HG02884 (cell line): Measurements from ENCODE around the gene ACSS1.

Source experiments
- ATAC-seq: cut with Tn5 transposase; IDR thresholded peaks from one replicate; pipeline ENCODE4 v1.9.1; 2021; ENCODE audit warnings: mild to moderate bottlenecking, moderate library complexity; ENCODE audit not compliant: unreplicated experiment

Gene ACSS1

GRCh38 chr20:25033265-25033923 lies 24.5 kb downstream of the ACSS1 start:
- no peak for ATAC-seq

GRCh38 chr20:25032478-25033264 lies 25.3 kb downstream of the ACSS1 start:
- no peak for ATAC-seq

- no peak for ATAC-seq
Observed at GRCh38 chr20:25032065-25032477, 25.9 kb downstream of the ACSS1 start.

GRCh38 chr20:25031241-25031640 lies 26.7 kb downstream of the ACSS1 start:
- ATAC-seq = no peak

GRCh38 chr20:25030649-25031207 lies 27.2 kb downstream of the ACSS1 start:
- no peak for ATAC-seq

GRCh38 chr20:25030007-25030648 lies 27.8 kb downstream of the ACSS1 start:
- no peak for ATAC-seq

GRCh38 chr20:25025986-25026605 lies 31.8 kb downstream of the ACSS1 start:
- no peak for ATAC-seq

GRCh38 chr20:25025091-25025861 lies 32.7 kb downstream of the ACSS1 start:
- no peak for ATAC-seq

- no peak for ATAC-seq
Observed at GRCh38 chr20:25024171-25024570, 33.8 kb downstream of the ACSS1 start.

GRCh38 chr20:25023356-25023755 lies 34.6 kb downstream of the ACSS1 start:
- no peak for ATAC-seq

- no peak for ATAC-seq
Observed at GRCh38 chr20:25022680-25023079, 35.3 kb downstream of the ACSS1 start.

- no peak for ATAC-seq
Observed at GRCh38 chr20:25021336-25021735, 36.6 kb downstream of the ACSS1 start.

GRCh38 chr20:25020901-25021301 lies 37.0 kb downstream of the ACSS1 start:
- no peak for ATAC-seq

GRCh38 chr20:25020345-25020744 lies 37.6 kb downstream of the ACSS1 start:
- ATAC-seq = no peak

- no peak for ATAC-seq
Observed at GRCh38 chr20:25019381-25020155, 38.4 kb downstream of the ACSS1 start.

- ATAC-seq = no peak
Observed at GRCh38 chr20:25018841-25019240, 39.1 kb downstream of the ACSS1 start.

- no peak for ATAC-seq
Observed at GRCh38 chr20:25018425-25018824, 39.5 kb downstream of the ACSS1 start.

GRCh38 chr20:25017257-25017803 lies 40.6 kb downstream of the ACSS1 start:
- ATAC-seq = no peak

GRCh38 chr20:25016471-25016870 lies 41.5 kb downstream of the ACSS1 start:
- ATAC-seq = no peak
